Activated naive CD4-positive, alpha-beta T cell treated with anti-CD3 and anti-CD28 coated beads for 36 hours (primary cell): ENCODE data around the gene CSF3. TPM values are rescaled to one million over a fixed set of nuclear protein-coding genes. Genes with fewer than 3 reads are reported as not detected.

Source experiments
- CTCF ChIA-PET: fragments of 350-600 bp; sonication (Branson Sonifier 250); formaldehyde crosslinking; loops from one replicate; lab custom pipeline; 2021; ENCODE audit warnings: antibody characterized with exemption; lab: Charles Lee
- DNase-seq: peaks from one replicate; pipeline ENCODE4 v3.0.0-alpha.2; 2020
- H3K27ac Mint-ChIP-seq: one replicate; pipeline ENCODE4 v1.8.0; 2021; ENCODE audit warnings: mild to moderate bottlenecking, mixed read lengths
- H3K27me3 Mint-ChIP-seq: one replicate; pipeline ENCODE4 v1.8.0; 2021; ENCODE audit warnings: low read depth, mixed read lengths
- H3K36me3 Mint-ChIP-seq: one replicate; pipeline ENCODE4 v1.8.0; 2021; ENCODE audit warnings: low read depth, mixed read lengths
- H3K4me1 Mint-ChIP-seq: one replicate; pipeline ENCODE4 v1.8.0; 2021; ENCODE audit warnings: low read depth, mixed read lengths
- H3K4me3 Mint-ChIP-seq: one replicate; pipeline ENCODE4 v1.8.0; 2021; ENCODE audit warnings: mild to moderate bottlenecking, moderate library complexity, mixed read lengths
- H3K9me3 Mint-ChIP-seq: one replicate; pipeline ENCODE4 v1.8.0; 2021; ENCODE audit warnings: mixed read lengths
- intact Hi-C: fragments of 100-400 bp; cut with micrococcal nuclease; formaldehyde crosslinking; loops from one replicate; pipeline ENCODE4 v1.15.1; 2023
- total RNA-seq, 2 experiments: library from RNA; stranded (reverse); gene quantifications; one replicate each; pipeline ENCODE4 v1.2.3, GENCODE V29; 2021

CSF3 gene
- total RNA-seq, 2 experiments from 2014 or later, result not detected

DNA sequence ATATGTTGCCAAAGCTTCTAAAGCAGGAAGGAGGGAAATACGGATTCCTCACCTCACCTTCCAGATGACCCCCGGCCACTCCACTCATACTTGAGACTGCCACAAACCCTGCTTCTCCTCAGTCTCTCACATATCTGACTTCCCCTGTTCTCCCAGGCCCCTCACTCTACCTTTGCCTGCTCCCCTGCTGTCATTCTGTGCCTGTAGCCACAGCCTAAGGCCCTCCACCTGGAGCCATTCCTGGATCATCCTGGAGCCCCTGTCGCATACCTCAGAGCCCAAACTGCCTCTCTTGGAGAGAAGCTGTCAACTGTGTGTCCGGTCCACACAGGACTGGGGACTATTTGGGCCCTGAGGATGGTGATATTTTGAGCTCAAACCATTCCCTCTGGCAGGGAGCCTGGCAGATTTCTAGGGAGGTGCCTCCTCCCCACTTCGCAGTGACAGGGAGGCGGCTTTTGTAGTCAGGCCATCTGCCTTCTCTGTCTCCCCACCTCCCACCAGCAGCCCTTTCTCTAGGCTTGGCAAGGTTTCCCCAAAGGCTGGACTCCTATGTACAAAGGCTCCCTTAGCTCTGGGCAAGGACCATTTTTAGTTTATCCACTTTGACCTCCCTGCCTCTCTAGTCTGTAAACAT lies 41.3 kb downstream of the CSF3 start:
- Mint-ChIP-seq H3K27ac (no peak overlapping the region), H3K4me1 (peaks cover 15% of the 10 kb centered on the region), H3K4me3 (no peak overlapping the region), H3K27me3 (peaks cover 1% of the 10 kb centered on the region), H3K36me3 (peaks cover 9% of the 10 kb centered on the region), H3K9me3 (no peaks in the 10 kb centered on the region)
- CTCF ChIA-PET, result interaction anchor here (0.6 to 11.3 kb wide), 4 partner anchors 18 to 187 kb away, joined by 3 to 157 read pairs (median 14); no protein-coding TSS in a partner anchor
- no peak for DNase-seq
- intact Hi-C loops, result no loop called here

DNA sequence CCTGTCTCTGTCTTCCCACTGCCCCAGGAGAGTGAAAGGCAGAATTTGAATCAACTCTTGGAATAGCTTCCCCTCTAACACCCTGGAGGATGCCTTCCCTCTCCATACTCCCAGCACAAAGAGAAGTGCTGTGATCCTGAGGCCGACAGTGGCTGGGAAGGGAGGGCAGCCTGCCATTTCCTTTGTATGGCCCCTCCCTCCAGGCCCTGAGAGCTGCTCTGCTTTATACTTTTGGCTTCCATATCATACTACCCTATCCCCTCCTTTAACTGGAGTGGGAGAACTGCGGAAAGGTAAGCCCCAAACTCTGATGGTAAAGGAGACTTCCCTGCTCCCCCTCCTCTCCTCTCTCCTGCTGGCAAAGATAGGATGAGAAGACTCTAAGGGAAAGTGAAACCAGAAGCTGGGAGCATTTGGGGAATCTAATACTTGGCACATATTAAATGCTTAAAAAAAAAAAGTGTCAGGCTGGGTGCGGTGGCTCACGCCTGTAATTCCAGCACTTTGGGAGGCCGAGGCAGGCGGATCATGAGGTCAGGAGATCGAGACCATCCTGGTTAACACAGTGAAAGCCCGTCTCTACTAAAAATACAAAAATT lies 43.0 kb downstream of the CSF3 start:
- peaks cover 19% of the 10 kb centered on the region for H3K4me1 Mint-ChIP-seq
- DNase-seq, result no peak
- CTCF ChIA-PET, result interaction anchor here (0.7 to 11.3 kb wide), 3 partner anchors 17 to 53 kb away, joined by 4 to 157 read pairs (median 90); no protein-coding TSS in a partner anchor
- intact Hi-C loops, result no loop called here
- H3K4me3 Mint-ChIP-seq, result no peak overlapping the region
- H3K36me3 Mint-ChIP-seq, result peaks cover 2% of the 10 kb centered on the region
- H3K27ac Mint-ChIP-seq, result no peak overlapping the region
- no peaks in the 10 kb centered on the region for H3K9me3 Mint-ChIP-seq
- H3K27me3 Mint-ChIP-seq, result peaks cover 2% of the 10 kb centered on the region

DNA sequence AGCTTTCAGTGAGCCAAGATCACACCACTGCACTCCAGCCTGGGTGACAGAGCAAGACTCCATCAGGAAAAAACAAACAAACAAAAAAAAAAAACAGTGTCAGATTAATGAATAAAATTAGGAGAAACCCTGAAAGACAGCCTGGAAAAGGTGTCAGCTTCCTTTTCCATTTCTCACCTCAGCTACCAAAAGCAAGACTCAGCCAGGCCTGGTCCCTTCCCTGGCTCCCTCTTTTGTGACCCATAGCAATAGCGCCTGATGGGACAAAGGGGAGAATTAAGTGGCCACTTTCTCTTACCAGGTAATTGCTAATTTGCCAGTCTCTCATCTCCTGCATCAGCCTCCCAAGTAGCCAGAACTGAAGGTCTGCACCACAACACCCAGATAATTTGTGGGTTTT lies 43.6 kb downstream of the CSF3 start:
- CTCF ChIA-PET, result interaction anchor here (0.7 to 11.3 kb wide), 5 partner anchors 17 to 53 kb away, joined by 3 to 157 read pairs (median 5); no protein-coding TSS in a partner anchor
- no peak for DNase-seq
- Mint-ChIP-seq H3K9me3 (no peaks in the 10 kb centered on the region), H3K4me3 (no peak overlapping the region), H3K36me3 (peaks cover 2% of the 10 kb centered on the region), H3K27me3 (peaks cover 2% of the 10 kb centered on the region), H3K4me1 (peaks cover 21% of the 10 kb centered on the region), H3K27ac (no peak overlapping the region)
- intact Hi-C loops, result no loop called here

DNA sequence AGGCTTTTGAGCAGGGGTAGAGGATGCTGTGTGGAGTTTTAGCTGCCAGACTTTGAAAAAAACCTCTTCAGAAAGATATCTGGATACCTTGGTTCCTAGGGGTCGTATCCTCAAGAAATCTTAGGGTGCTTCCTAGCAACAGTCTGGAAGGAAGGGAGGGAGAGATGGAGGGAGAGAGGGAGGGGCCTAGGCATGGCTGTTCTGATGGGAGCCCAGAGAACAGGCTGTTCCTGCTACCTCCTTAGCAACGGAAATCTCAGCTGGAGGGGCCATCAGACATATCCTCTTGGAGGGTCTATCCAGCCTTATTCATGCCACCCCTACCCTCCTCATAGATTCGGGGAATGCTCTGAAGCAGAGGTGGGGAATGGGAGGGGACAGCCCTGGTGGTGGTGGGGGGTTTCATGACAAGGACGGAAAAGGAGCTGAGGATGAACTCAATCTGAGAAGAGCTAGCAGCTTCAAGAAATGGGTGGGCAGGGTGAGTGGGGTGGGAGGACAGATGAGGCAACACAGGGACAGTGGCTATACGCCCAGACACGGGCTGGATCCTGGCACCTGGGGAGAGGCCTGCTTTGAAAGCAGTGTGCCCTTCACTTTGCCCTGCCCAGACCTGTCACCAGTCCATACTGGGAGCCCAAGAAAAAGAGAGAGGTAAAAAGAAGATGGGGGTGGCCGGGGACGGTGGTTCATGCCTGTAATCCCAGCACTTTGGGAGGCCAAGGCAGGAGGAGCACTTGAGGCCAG lies 44.7 kb downstream of the CSF3 start:
- no peaks in the 10 kb centered on the region for H3K36me3 Mint-ChIP-seq

DNA sequence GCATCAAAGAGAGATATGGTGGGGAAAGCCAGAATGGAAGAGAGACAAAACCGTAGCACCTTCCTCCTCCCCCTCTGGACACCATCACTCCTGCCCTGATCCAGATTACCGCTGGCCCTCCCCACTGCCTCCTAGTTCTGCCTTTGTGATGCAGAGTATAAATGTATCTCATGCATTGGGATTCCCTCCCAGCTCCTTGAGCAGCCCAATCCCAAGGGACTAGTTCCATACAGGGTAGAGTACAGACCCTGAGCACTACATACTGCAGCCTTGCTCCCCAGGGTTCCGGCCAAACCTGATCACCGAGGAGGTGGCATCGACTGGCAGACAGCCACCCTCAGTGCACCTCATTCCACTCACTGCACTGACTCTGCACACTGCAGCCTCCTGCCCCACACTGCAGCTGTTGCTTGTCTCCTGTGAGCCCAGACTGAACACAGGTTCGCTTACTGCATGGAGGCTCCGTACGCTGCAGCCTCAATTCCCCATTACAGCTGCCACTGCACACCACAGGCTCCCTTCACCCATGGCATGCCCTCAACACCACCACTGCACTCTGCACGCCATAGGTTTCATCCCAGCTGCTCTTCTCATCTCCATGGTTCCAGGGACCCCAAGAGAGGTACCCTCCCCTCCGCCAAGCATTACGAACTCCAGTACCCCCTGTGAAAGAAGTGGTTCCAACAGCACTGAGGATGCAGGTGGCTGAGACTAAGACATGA lies 45.8 kb downstream of the CSF3 start:
- Mint-ChIP-seq H3K9me3 (no peaks in the 10 kb centered on the region), H3K27me3 (peaks cover 2% of the 10 kb centered on the region), H3K36me3 (no peaks in the 10 kb centered on the region), H3K4me1 (peaks cover 32% of the 10 kb centered on the region), H3K4me3 (peak overlapping the region; percentile 77), H3K27ac (no peak overlapping the region)
- intact Hi-C loops, result no loop called here
- CTCF ChIA-PET, result interaction anchor here (1.1 to 11.3 kb wide), 4 partner anchors 15 to 50 kb away, joined by 3 to 157 read pairs (median 47); no protein-coding TSS in a partner anchor
- no peak for DNase-seq

More for the DNA sequence above, 44.7 kb downstream of the CSF3 start:
- no peak overlapping the region for H3K4me3 Mint-ChIP-seq
- intact Hi-C loops, result no loop called here
- no peak overlapping the region for H3K27ac Mint-ChIP-seq
- no peaks in the 10 kb centered on the region for H3K9me3 Mint-ChIP-seq
- no peak for DNase-seq
- CTCF ChIA-PET, result interaction anchor here (1.0 to 11.3 kb wide), 5 partner anchors 16 to 52 kb away, joined by 3 to 157 read pairs (median 5); no protein-coding TSS in a partner anchor
- H3K27me3 Mint-ChIP-seq, result peaks cover 2% of the 10 kb centered on the region
- H3K4me1 Mint-ChIP-seq, result peaks cover 26% of the 10 kb centered on the region

DNA sequence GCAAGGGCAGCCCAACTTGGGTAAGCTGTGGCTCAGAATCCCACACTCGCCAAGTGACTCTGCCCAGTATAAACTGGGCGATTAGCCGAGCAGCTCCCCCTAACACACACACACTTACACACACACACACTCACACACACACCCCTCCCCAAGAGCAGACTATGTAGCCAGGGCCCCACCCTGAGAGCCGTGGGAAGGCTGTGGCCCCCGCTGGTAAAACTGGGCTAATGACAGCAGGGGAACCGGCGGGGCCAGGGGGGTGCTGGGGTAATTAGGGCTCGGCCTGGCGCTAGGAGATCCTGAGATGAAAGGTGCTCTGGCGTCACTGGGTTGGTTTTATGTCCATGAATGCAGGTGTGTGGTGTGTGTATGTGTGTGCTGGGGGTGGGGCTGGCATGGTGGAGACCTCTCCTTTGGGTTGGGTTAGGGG lies 46.4 kb downstream of the CSF3 start:
- no peak for DNase-seq
- Mint-ChIP-seq H3K36me3 (no peaks in the 10 kb centered on the region), H3K4me3 (peak overlapping the region; percentile 77), H3K4me1 (peaks cover 35% of the 10 kb centered on the region), H3K27ac (no peak overlapping the region), H3K27me3 (peaks cover 2% of the 10 kb centered on the region), H3K9me3 (no peaks in the 10 kb centered on the region)
- intact Hi-C loops, result loop anchor here (2.0 kb wide), 1 partner anchor 25 kb away; no protein-coding TSS in a partner anchor
- CTCF ChIA-PET, result interaction anchor here (0.6 to 11.3 kb wide), 6 partner anchors 10 to 86 kb away, joined by 3 to 157 read pairs (median 4); partner anchors contain the start of gene NR1D1

DNA sequence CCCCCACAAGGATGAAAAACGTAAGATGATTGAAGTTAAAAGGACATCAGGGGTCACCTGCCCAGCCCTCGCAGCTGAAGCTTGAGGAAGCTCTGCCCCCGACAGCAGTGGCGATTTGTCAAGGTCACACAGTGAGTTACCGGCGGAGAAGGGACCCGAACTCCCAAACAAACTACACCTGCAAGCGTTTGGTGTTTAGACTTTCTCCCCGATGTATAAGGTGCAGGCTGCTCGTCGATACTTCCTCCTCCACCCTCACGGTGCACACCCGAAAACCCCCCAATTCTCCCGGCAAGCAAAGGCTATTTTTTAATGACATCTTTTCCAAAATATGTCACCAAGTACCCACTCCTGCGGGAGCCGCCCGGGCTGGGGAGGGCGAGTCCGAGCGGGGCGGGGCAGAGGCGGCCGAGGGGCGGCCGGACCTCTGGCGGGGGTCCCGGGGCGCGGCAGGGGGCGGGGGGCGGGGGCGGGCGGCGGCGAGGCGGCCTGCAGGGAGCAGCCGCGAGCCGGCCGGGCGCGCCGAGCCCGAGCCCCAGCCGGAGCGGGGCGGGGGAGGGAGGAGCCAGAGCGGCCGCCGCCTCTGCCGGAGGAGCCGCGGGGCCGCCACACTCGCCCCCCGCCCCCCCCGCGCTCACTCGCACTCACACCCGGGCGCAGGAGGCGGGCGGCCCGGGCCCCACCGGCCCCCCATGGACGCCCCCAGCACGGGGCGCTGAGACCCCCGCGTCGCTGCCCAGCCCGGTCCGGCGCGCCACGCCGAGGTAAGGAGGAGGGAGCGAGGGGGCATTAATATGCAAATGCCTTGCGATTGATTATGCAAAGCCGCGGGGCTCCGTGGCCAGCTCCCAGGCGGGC lies 47.3 kb downstream of the CSF3 start, which contains the start of gene THRA:
TSS of gene THRA (plus strand) at position 637 of the 858 bp plus-strand sequence. CDS start 11,524 bp downstream, outside the sequence.
- DNase-seq, result peak; percentile 69
- H3K9me3 Mint-ChIP-seq, result no peaks in the 10 kb centered on the region
- H3K4me1 Mint-ChIP-seq, result peaks cover 44% of the 10 kb centered on the region
- CTCF ChIA-PET, result interaction anchor here (0.6 to 11.3 kb wide), 9 partner anchors 9 to 49 kb away, joined by 3 to 157 read pairs (median 3); partner anchors contain the start of genes MED24 and NR1D1
- H3K27me3 Mint-ChIP-seq, result peaks cover 2% of the 10 kb centered on the region
- H3K4me3 Mint-ChIP-seq, result peak within 1 kb of the TSS; percentile 77
- H3K36me3 Mint-ChIP-seq, result no peaks in the 10 kb centered on the region
- no peak within 1 kb of the TSS for H3K27ac Mint-ChIP-seq
- intact Hi-C loops, result loop anchor here (1.0 to 2.0 kb wide), 2 partner anchors 24 to 49 kb away; no protein-coding TSS in a partner anchor

DNA sequence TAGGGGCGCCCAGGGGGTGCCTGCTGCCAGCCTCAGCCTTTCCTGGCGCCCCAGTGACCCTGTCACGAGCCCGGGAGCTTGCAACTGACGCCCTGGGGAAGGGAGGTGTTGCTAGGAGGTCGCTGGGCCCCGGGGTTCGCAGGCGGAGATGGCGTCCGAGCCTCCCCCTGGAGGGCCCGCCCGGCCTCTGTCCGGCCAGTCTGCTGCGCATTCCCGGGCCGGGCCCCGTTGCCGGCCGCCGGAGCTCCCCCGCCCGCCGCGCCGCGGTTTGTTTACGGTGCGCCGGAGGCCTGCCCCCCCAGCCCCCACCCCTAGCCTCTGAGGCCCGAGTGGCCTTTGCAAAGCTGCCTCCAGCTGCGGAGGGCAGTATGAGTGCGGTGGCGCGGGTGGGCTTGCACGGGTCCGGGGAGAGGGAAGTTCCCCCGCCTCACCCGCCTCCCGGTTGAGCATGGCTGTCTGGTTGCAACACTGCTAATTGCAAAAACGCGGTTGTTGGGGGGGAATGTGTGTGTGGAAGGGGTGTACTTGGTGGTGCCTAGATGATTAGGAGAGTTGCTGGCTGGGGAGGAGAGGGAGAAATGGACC lies 48.0 kb downstream of the CSF3 start:
- peaks cover 52% of the 10 kb centered on the region for H3K4me1 Mint-ChIP-seq
- peaks cover 2% of the 10 kb centered on the region for H3K27me3 Mint-ChIP-seq
- H3K36me3 Mint-ChIP-seq, result no peaks in the 10 kb centered on the region
- no peak overlapping the region for H3K27ac Mint-ChIP-seq
- H3K9me3 Mint-ChIP-seq, result no peaks in the 10 kb centered on the region
- CTCF ChIA-PET, result interaction anchor here (0.6 to 11.3 kb wide), 8 partner anchors 9 to 48 kb away, joined by 3 to 157 read pairs (median 5); partner anchors contain the start of genes MED24 and NR1D1
- peak; percentile 47 for DNase-seq
- peak overlapping the region; percentile 76 for H3K4me3 Mint-ChIP-seq
- intact Hi-C loops, result loop anchor here (1.0 to 2.0 kb wide), 2 partner anchors 24 to 48 kb away; no protein-coding TSS in a partner anchor

DNA sequence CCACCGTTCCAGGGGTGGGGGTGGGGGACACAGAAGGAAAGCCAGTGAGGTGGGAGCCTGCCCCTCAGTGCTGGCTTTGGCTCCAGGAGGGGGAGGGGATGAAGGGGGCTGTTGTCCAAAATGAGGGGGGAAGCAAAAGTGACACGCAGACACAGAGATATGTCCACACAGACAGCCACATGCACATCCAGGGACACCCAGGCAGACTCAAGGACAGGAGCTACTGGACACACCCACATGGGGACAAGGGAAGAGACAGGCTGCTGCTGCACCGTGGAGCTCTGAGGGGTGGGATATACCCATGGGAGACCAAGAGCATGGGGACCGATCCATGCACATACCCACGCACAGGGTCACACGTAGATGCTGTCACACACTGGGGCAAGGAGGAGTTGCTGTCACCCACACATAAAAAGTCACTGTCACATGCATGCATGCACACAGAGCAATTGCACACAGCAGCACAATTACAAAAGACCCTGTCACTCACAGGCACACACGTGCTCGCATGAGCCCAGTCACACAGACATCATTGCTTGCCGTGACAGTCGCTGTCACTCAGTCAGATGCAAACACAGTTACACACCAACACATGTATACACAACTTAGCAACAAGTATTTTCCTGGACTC lies 48.8 kb downstream of the CSF3 start:
- no peaks in the 10 kb centered on the region for H3K36me3 Mint-ChIP-seq
- peaks cover 2% of the 10 kb centered on the region for H3K27me3 Mint-ChIP-seq
- H3K4me1 Mint-ChIP-seq, result peaks cover 59% of the 10 kb centered on the region
- peak overlapping the region; percentile 76 for H3K4me3 Mint-ChIP-seq
- H3K27ac Mint-ChIP-seq, result no peak overlapping the region
- no peaks in the 10 kb centered on the region for H3K9me3 Mint-ChIP-seq
- peak; percentile 38 for DNase-seq
- CTCF ChIA-PET, result interaction anchor here (0.8 to 11.3 kb wide), 11 partner anchors 12 to 105 kb away, joined by 3 to 157 read pairs (median 7); no protein-coding TSS in a partner anchor
- intact Hi-C loops, result loop anchor here (1.0 to 2.0 kb wide), 2 partner anchors 23 to 47 kb away; no protein-coding TSS in a partner anchor
